Esophagus muscularis mucosa (tissue), 4 donors: ENCODE measurements around the gene NTF4. TPM values are rescaled to one million over a fixed set of nuclear protein-coding genes. Genes with fewer than 3 reads are reported as not detected.

Source experiments
- DNase-seq: peaks from one replicate; pipeline ENCODE4 v3.0.0-alpha.2; 2017; ENCODE audit errors: extremely low spot score
- H3K27ac ChIP-seq, 4 donors: fragments of 200-600 bp; sonication (generic); replicated peaks in 1 of 4; 1 replicate in 3 of 4; 2 replicates in 1 of 4; pipeline ENCODE4 v1.5.1; 2016 to 2019; ENCODE audit warnings: mild to moderate bottlenecking in 1 of 4
- H3K27me3 ChIP-seq, 4 donors: fragments of 200-600 bp; sonication (generic); one replicate each; pipeline versions ENCODE4 v1.5.1 to v1.6.0; 2016 to 2019
- H3K36me3 ChIP-seq, 4 donors: fragments of 200-600 bp; sonication (generic); one replicate each; pipeline ENCODE4 v1.5.1; 2016 to 2019
- H3K4me1 ChIP-seq, 4 donors: fragments of 200-600 bp; sonication (generic); one replicate each; pipeline ENCODE4 v1.5.1; 2016 to 2019
- H3K4me3 ChIP-seq, 4 donors: fragments of 200-600 bp; sonication (generic); 1 replicate in 2 of 4; 2 replicates in 2 of 4; pipeline ENCODE4 v1.5.1; 2016 to 2019; ENCODE audit warnings: mild to moderate bottlenecking in 4 of 4, moderate library complexity in 1 of 4
- H3K9me3 ChIP-seq, 4 donors: fragments of 200-600 bp; sonication (generic); 1 replicate in 3 of 4; 2 replicates in 1 of 4; pipeline ENCODE4 v1.5.1; 2016 to 2019
- CTCF ChIP-seq, 3 experiments: fragments of 200-600 bp in 2 of 3; fragments of 450-650 bp in 1 of 3; sonication (generic) in 2 of 3; IDR thresholded peaks; one replicate each; pipeline ENCODE4 v1.5.1; 2017 to 2019; ENCODE audit warnings: antibody characterized with exemption in 3 of 3, mild to moderate bottlenecking in 2 of 3, moderate library complexity in 1 of 3
- EP300 ChIP-seq: sonication (generic); formaldehyde crosslinking; IDR thresholded peaks from one replicate; pipeline ENCODE4 v1.6.1; 2017; ENCODE audit warnings: antibody characterized with exemption
- POLR2A ChIP-seq: fragments of 450-650 bp; IDR thresholded peaks from one replicate; pipeline ENCODE4 v1.6.1; 2017; ENCODE audit warnings: antibody characterized with exemption, moderate library complexity, mild to moderate bottlenecking, low read depth
- POLR2AphosphoS5 ChIP-seq, 2 donors: sonication (generic); formaldehyde crosslinking; IDR thresholded peaks; one replicate each; pipeline ENCODE4 v1.6.1; 2017; ENCODE audit warnings: antibody characterized with exemption in 2 of 2
- WGBS: methylation state at CpG from one replicate; pipeline ENCODE4 v1.1.5; 2018; 5-methylcytosine and 5-hydroxymethylcytosine counted together
- intact Hi-C: fragments of 100-400 bp; cut with DNase I; formaldehyde crosslinking; loops from one replicate; pipeline ENCODE4 v1.15.1; 2023
- total RNA-seq, 4 donors: library from RNA; depleted of rRNA; stranded (reverse); fragments of >200 nt; gene quantifications; one replicate each; pipeline versions ENCODE4 v1.1.0 to v1.2.1, GENCODE V29; 2016

The NTF4 gene
- total RNA-seq, 4 donors from 2014 or later = not detected

GRCh38 chr19:49098795-49099194 lies 34.2 kb upstream of the NTF4 start:
- Histone ChIP-seq H3K9me3 (no peaks in the 10 kb centered on the region), H3K27ac (no peak overlapping the region), H3K27me3 (no peaks in the 10 kb centered on the region), H3K36me3 (peaks cover 65 to 100% (median 98%) of the 10 kb centered on the region in 4 donors), H3K4me3 (no peak overlapping the region), H3K4me1 (peaks cover 14 to 36% (median 30%) of the 10 kb centered on the region in 4 donors)
- 71% methylated on average over 4 of the region's 4 CpGs for WGBS
- intact Hi-C loops = loop anchor here (5.0 kb wide), 2 partner anchors 49 to 99 kb away; no protein-coding TSS in a partner anchor
- TF ChIP-seq CTCF (IDR thresholded peaks at IDR 0.05) = no peak
- no peak for TF ChIP-seq EP300
- no peak for TF ChIP-seq POLR2A
- TF ChIP-seq POLR2AphosphoS5 (IDR thresholded peaks at IDR 0.05) = no peak
- no peak for DNase-seq

GRCh38 chr19:49097453-49098288 lies 33.1 kb upstream of the NTF4 start:
- peaks cover 14 to 33% (median 29%) of the 10 kb centered on the region in 4 donors for H3K4me1 ChIP-seq
- no peak for DNase-seq
- H3K9me3 ChIP-seq = no peaks in the 10 kb centered on the region
- intact Hi-C loops = loop anchor here (5.0 kb wide), 2 partner anchors 50 to 100 kb away; no protein-coding TSS in a partner anchor
- TF ChIP-seq CTCF (IDR thresholded peaks at IDR 0.05) (peak in 2 of 3 experiments; percentile 98 to 99), EP300 (no peak), POLR2A (no peak), POLR2AphosphoS5 (IDR thresholded peaks at IDR 0.05) (peak in 1 of 2 donors; percentile 40)
- peak overlapping the region in 1 of 4 donors; percentile 38 for H3K27ac ChIP-seq
- no peaks in the 10 kb centered on the region for H3K27me3 ChIP-seq
- H3K36me3 ChIP-seq = peaks cover 65 to 99% (median 97%) of the 10 kb centered on the region in 4 donors
- WGBS = 46% methylated on average over 8 of the region's 8 CpGs
- H3K4me3 ChIP-seq = no peak overlapping the region

DNA sequence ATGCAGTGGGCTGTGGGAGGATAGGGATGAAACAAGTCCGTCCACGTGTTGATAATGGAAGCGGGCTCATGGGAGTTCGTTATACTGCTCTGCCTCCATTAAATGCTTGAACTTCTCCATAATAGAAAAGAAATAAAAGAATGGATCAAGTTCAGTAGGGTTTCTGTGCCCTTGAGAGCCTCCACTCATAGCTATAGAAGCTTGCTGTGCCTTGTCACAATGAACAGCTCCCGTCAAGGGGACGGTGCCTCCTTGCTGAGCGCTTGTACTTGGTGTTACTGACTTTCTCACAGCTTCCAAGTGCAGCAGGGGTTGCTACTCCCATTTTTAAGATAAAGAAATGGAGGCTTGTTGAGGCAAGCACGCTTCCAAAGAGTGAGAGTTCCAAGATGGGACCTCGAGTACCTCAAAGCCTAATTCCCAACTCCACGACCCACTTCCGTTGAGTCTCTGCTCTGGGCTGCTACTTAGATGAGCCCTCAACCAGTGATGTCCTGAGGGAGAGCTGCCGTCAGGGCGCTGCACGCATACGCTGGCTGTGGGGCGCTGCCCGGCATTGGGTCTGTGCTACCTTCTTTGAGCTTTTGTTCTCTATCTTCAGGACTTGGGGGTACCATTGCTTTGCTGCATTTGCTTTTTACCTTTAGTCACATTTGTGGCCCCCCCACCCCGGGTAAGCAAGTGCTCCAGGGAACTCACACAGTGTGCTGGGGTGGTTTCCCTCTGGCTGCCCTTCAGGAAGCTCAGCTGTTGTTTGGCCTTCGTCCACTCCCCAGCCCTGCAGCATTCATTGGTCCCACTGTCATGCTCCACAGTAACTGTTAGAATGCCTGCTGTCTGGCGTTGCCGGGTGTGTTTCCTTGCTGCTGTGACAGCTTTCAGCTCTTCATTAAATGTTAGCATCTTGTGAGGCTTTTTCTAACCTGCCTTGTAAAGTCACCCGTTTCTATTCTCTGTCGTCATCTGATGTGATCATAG lies 30.2 kb upstream of the NTF4 start:
- Histone ChIP-seq H3K9me3 (no peaks in the 10 kb centered on the region), H3K4me3 (no peak overlapping the region), H3K4me1 (peaks cover 14 to 38% (median 29%) of the 10 kb centered on the region in 4 donors), H3K36me3 (peaks cover 71 to 99% (median 97%) of the 10 kb centered on the region in 4 donors), H3K27me3 (no peaks in the 10 kb centered on the region), H3K27ac (no peak overlapping the region)
- WGBS = 70% methylated on average over 23 of the region's 23 CpGs
- no peak for DNase-seq
- intact Hi-C loops = loop anchor here (5.0 kb wide), 2 partner anchors 53 to 103 kb away; no protein-coding TSS in a partner anchor
- TF ChIP-seq EP300 (no peak), CTCF (IDR thresholded peaks at IDR 0.05) (no peak), POLR2AphosphoS5 (IDR thresholded peaks at IDR 0.05) (no peak), POLR2A (no peak)

DNA sequence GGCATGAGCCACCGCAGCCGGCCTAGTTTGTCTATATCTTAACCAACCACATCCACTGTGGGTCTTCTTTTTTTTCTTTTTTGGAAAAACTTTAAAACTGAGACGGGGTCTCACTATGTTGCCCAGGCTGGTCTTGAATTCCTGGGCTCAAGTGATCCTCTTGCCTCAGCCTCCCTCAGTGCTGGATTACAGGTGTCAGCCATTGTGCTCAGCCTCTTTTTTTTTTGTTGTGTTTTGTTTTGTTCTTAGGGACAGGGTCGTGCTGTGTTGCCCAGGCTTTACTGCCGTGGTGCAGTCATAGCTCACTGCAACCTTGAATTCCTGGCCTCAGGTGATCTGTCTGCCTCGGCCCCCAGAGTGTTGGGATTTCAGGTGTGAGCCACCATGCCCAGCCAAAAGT lies 28.1 kb upstream of the NTF4 start:
- no peak for DNase-seq
- TF ChIP-seq POLR2AphosphoS5 (IDR thresholded peaks at IDR 0.05) (no peak), EP300 (no peak), CTCF (IDR thresholded peaks at IDR 0.05) (no peak), POLR2A (no peak)
- peaks cover 16 to 41% (median 29%) of the 10 kb centered on the region in 4 donors for H3K4me1 ChIP-seq
- no peak overlapping the region for H3K27ac ChIP-seq
- H3K4me3 ChIP-seq = no peak overlapping the region
- no peaks in the 10 kb centered on the region for H3K27me3 ChIP-seq
- H3K36me3 ChIP-seq = peaks cover 65 to 99% (median 91%) of the 10 kb centered on the region in 4 donors
- intact Hi-C loops = no loop called here
- WGBS = 92% methylated on average over 6 of the region's 6 CpGs
- H3K9me3 ChIP-seq = no peaks in the 10 kb centered on the region
